Activated naive CD4-positive, alpha-beta T cell treated with anti-CD3 and anti-CD28 coated beads, Interleukin-2, amount 10 ng/mL, durations not matched to agents 7 days and 5 days (primary cell): Measurements from ENCODE around the gene EDRF1.

Source experiments
- CTCF ChIA-PET: fragments of 350-600 bp; sonication (Branson Sonifier 250); formaldehyde crosslinking; loops from one replicate; lab custom pipeline; 2021; ENCODE audit warnings: antibody characterized with exemption; lab: Charles Lee
- DNase-seq: peaks from one replicate; pipeline ENCODE4 v3.0.0-alpha.2; 2020
- H3K27ac Mint-ChIP-seq: one replicate; pipeline ENCODE4 v1.8.0; 2021; ENCODE audit warnings: mild to moderate bottlenecking, moderate library complexity, mixed read lengths
- H3K27me3 Mint-ChIP-seq: one replicate; pipeline ENCODE4 v1.8.0; 2021; ENCODE audit warnings: mild to moderate bottlenecking, mixed read lengths
- H3K36me3 Mint-ChIP-seq: one replicate; pipeline ENCODE4 v1.8.0; 2021; ENCODE audit warnings: mixed read lengths
- H3K4me1 Mint-ChIP-seq: one replicate; pipeline ENCODE4 v1.8.0; 2021; ENCODE audit warnings: mixed read lengths
- H3K4me3 Mint-ChIP-seq: one replicate; pipeline ENCODE4 v1.8.0; 2021; ENCODE audit warnings: mild to moderate bottlenecking, moderate library complexity, mixed read lengths
- H3K9me3 Mint-ChIP-seq: one replicate; pipeline ENCODE4 v1.8.0; 2021; ENCODE audit warnings: mixed read lengths

The EDRF1 gene

DNA sequence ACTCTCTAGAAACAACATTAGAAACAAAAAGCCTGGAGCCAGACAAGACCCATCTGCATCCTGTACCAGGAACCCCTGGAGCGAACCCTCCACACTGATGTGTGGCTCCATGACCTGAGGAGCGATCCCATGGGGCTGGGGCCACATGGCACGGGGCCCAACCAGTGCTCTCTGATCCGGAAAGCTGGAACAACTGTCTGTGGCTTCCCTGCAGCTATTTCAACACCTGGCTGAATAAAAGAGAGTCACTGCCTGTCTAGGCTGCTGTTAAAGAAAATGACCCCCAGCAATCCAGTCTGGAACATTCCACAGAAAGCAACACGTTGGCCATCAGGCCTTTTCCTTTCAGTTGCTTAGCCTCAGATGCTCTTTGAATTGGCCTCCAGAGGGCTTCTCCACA is 82.6 kb downstream of the EDRF1 start:
- H3K9me3 Mint-ChIP-seq = no peaks in the 10 kb centered on the region
- DNase-seq = no peak
- CTCF ChIA-PET = no interaction called here
- no peak overlapping the region for H3K4me3 Mint-ChIP-seq
- H3K27me3 Mint-ChIP-seq = no peaks in the 10 kb centered on the region
- H3K4me1 Mint-ChIP-seq = no peaks in the 10 kb centered on the region
- H3K36me3 Mint-ChIP-seq = peaks cover 2% of the 10 kb centered on the region
- H3K27ac Mint-ChIP-seq = peak overlapping the region; percentile 37

DNA sequence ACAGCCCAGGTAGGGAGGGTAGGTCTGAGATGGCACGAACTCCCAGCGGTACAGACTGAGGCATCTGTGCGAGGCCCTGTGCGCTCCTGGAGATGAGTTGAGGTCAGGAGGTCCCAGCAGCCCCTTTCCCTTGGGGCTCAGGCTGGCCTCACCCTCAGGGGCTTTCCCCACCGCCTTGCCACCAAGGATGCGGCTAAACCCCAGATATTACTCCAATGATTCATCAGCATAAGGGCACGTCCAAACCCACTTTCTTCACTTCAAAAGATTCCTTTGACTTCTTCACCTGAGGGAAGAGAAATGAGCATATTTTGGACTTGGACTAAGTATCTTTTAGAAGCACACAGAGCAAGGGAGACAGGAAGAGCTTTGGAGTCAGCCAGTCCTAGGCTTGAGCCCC is 83.2 kb downstream of the EDRF1 start:
- peaks cover 3% of the 10 kb centered on the region for H3K36me3 Mint-ChIP-seq
- H3K4me1 Mint-ChIP-seq = peaks cover under 1% of the 10 kb centered on the region
- no peak overlapping the region for H3K4me3 Mint-ChIP-seq
- no peaks in the 10 kb centered on the region for H3K27me3 Mint-ChIP-seq
- CTCF ChIA-PET = no interaction called here
- H3K9me3 Mint-ChIP-seq = no peaks in the 10 kb centered on the region
- DNase-seq = no peak
- no peak overlapping the region for H3K27ac Mint-ChIP-seq

DNA sequence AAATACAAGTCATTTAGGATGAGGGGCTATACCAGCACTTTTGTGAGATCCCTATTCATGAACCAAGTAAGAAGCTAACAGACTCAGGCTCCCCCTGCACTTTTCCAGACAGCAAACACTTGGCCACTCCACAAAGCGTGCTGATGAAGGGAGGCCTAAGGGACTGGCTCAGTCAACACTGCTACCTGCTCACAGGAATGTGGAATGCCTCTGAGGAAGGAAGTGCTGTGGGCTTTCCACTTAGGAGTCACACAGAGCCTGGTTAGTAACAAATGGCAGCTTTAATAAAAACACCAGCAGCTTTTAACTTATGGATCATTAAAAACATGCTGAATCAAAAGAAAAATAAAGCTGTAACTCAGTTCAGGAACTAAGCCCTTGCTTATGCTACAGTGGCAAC is 88.5 kb downstream of the EDRF1 start:
- Mint-ChIP-seq H3K27me3 (no peaks in the 10 kb centered on the region), H3K4me1 (peaks cover 2% of the 10 kb centered on the region), H3K9me3 (no peaks in the 10 kb centered on the region), H3K4me3 (no peak overlapping the region), H3K36me3 (peaks cover 21% of the 10 kb centered on the region), H3K27ac (no peak overlapping the region)
- no peak for DNase-seq
- CTCF ChIA-PET = no interaction called here

- CTCF ChIA-PET = no interaction called here
- Mint-ChIP-seq H3K27me3 (no peaks in the 10 kb centered on the region), H3K4me3 (no peak overlapping the region), H3K4me1 (peaks cover 2% of the 10 kb centered on the region), H3K27ac (no peak overlapping the region), H3K9me3 (no peaks in the 10 kb centered on the region), H3K36me3 (peaks cover 33% of the 10 kb centered on the region)
- no peak for DNase-seq
Observed at GRCh38 chr10:125811251-125811650, 91.7 kb downstream of the EDRF1 start.

DNA sequence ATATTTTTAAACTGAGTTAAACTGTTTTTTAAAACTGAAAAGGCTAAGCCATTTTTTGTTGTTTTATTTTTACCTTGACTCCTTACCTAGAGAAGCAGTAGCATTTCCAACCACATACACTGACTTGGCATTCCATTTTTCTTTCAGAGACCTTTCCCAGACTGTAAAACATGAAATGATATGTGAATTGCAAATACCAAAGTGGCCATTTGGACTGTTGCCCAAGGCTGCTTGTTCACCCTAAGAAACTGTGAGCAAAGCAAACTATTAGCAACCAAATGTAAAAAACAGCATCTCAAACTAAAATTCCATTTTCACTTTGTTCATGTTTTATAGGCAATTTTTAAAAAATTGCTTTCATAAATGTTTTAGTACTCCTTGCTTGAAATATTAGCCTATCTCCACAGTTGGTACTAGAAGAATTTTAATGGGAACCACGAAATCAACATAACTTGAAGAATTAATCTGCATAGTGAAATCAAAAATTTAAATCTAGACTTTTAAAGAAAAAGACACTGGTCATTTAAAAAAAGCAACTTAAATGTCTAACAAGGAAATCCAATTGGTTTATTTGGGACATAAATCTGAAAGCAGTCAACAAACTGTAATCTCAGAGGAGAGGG is 92.7 kb downstream of the EDRF1 start:
- peaks cover 2% of the 10 kb centered on the region for H3K4me1 Mint-ChIP-seq
- no peak for DNase-seq
- no peak overlapping the region for H3K27ac Mint-ChIP-seq
- H3K27me3 Mint-ChIP-seq = no peaks in the 10 kb centered on the region
- H3K4me3 Mint-ChIP-seq = no peak overlapping the region
- CTCF ChIA-PET = interaction anchor here (0.6 kb wide), 1 partner anchor 52 kb away, joined by 3 read pairs; no protein-coding TSS in a partner anchor
- H3K36me3 Mint-ChIP-seq = peaks cover 33% of the 10 kb centered on the region
- no peaks in the 10 kb centered on the region for H3K9me3 Mint-ChIP-seq
